Kidney epithelial cell (primary cell): Measurements from ENCODE around the gene YY2. TPM values are rescaled to one million over a fixed set of nuclear protein-coding genes. Genes with fewer than 3 reads are reported as not detected.

ENCODE experiments used
- DNase-seq: peaks from one replicate; pipeline ENCODE4 v3.0.0-alpha.2; 2010; ENCODE audit warnings: low read depth
- H3K27me3 ChIP-seq: 2 replicates; pipeline ENCODE4 v1.6.0; 2011; ENCODE audit warnings: low read length; ENCODE audit not compliant: control insufficient read depth, insufficient read depth
- H3K36me3 ChIP-seq: 2 replicates; pipeline ENCODE4 v1.5.1; 2011; ENCODE audit warnings: low read length; ENCODE audit not compliant: control insufficient read depth, insufficient read depth
- H3K4me3 ChIP-seq: 2 replicates; pipeline ENCODE4 v1.5.1; 2011; ENCODE audit warnings: low read depth, mild to moderate bottlenecking, control low read depth, low read length
- CTCF ChIP-seq: IDR thresholded peaks from 2 replicates; pipeline ENCODE4 v1.5.1; 2011; ENCODE audit warnings: mild to moderate bottlenecking, moderate library complexity, low read length, control low read depth, inconsistent platforms; ENCODE audit not compliant: insufficient read depth, poor library complexity, severe bottlenecking
- total RNA-seq: library from RNA; depleted of rRNA; stranded (reverse); fragments of >200 nt; gene quantifications from 2 replicates; pipeline ENCODE4 v1.2.3, GENCODE V29; 2015

YY2 gene
- total RNA-seq, 1 donor from 2014 or later: 1.8 TPM

GRCh38 chrX:21843179-21843578 is 12.6 kb upstream of the YY2 start:
- no peak for DNase-seq
- no peaks in the 10 kb centered on the region for H3K27me3 ChIP-seq
- no peaks in the 10 kb centered on the region for H3K36me3 ChIP-seq
- H3K4me3 ChIP-seq: no peak overlapping the region
- TF ChIP-seq CTCF: no peak

GRCh38 chrX:21845096-21845495 is 10.7 kb upstream of the YY2 start:
- no peak for TF ChIP-seq CTCF
- Histone ChIP-seq H3K4me3 (no peak overlapping the region), H3K36me3 (no peaks in the 10 kb centered on the region), H3K27me3 (no peaks in the 10 kb centered on the region)
- DNase-seq: no peak

GRCh38 chrX:21847342-21847741 is 8.4 kb upstream of the YY2 start:
- TF ChIP-seq CTCF: no peak
- Histone ChIP-seq H3K27me3 (no peaks in the 10 kb centered on the region), H3K36me3 (no peaks in the 10 kb centered on the region), H3K4me3 (no peak overlapping the region)
- DNase-seq: no peak

GRCh38 chrX:21853578-21853977 is 2.2 kb upstream of the YY2 start:
- no peak for TF ChIP-seq CTCF
- no peak overlapping the region for H3K4me3 ChIP-seq
- no peaks in the 10 kb centered on the region for H3K36me3 ChIP-seq
- no peak for DNase-seq
- no peaks in the 10 kb centered on the region for H3K27me3 ChIP-seq

- no peak for DNase-seq
- no peaks in the 10 kb centered on the region for H3K36me3 ChIP-seq
- no peak for TF ChIP-seq CTCF
- no peak overlapping the region for H3K4me3 ChIP-seq
- no peaks in the 10 kb centered on the region for H3K27me3 ChIP-seq
Measured at GRCh38 chrX:21856504-21856903, 717 bp downstream of the YY2 start.

- Histone ChIP-seq H3K36me3 (no peaks in the 10 kb centered on the region), H3K27me3 (no peaks in the 10 kb centered on the region), H3K4me3 (no peak overlapping the region)
- no peak for TF ChIP-seq CTCF
- DNase-seq: no peak
Measured at GRCh38 chrX:21863241-21863640, 7.5 kb downstream of the YY2 start.
